NT2/D1 (cell line): ENCODE measurements around the gene MTG1.
A peak's percentile ranks its signal among the peaks of the same experiment; 100 is the strongest.

ENCODE experiments used
- DNase-seq: peaks from one replicate; pipeline ENCODE4 v3.0.0-alpha.2; 2011; ENCODE audit warnings: low read depth, low spot score
- H3K27me3 ChIP-seq: 2 replicates; pipeline ENCODE4 v1.6.0; 2011; ENCODE audit warnings: mild to moderate bottlenecking; ENCODE audit not compliant: insufficient read length, insufficient read depth
- H3K36me3 ChIP-seq: 2 replicates; pipeline ENCODE4 v1.6.1; 2011; ENCODE audit warnings: mild to moderate bottlenecking, low read length, mixed read lengths; ENCODE audit not compliant: insufficient read depth, insufficient read length
- H3K4me1 ChIP-seq: 2 replicates; pipeline ENCODE4 v1.5.1; 2011; ENCODE audit not compliant: insufficient read depth, insufficient read length
- H3K4me3 ChIP-seq: 2 replicates; pipeline ENCODE4 v1.5.1; 2011; ENCODE audit warnings: low read depth; ENCODE audit not compliant: insufficient read length
- H3K9ac ChIP-seq: 2 replicates; pipeline ENCODE4 v1.6.0; 2011; ENCODE audit warnings: low read depth; ENCODE audit not compliant: insufficient read length
- H3K9me3 ChIP-seq: 2 replicates; pipeline ENCODE4 v1.5.1; 2011; ENCODE audit warnings: mild to moderate bottlenecking, low read length; ENCODE audit not compliant: insufficient read depth
- SUZ12 ChIP-seq: IDR thresholded peaks from 2 replicates; pipeline ENCODE4 v1.6.1; 2011; ENCODE audit not compliant: insufficient read length, insufficient read depth; ENCODE audit errors: extremely low read depth
- YY1 ChIP-seq: IDR thresholded peaks from 2 replicates; pipeline ENCODE4 v1.6.1; 2011; ENCODE audit not compliant: insufficient read length, insufficient read depth
- ZNF274 ChIP-seq: IDR thresholded peaks from 2 replicates; pipeline ENCODE4 v1.6.1; 2011; ENCODE audit warnings: mild to moderate bottlenecking, low read depth, low read length

Gene MTG1

GRCh38 chr10:133394064-133394663 lies at the start of gene MTG1:
TSS of gene MTG1 (plus strand) at chr10:133394157. CDS start at chr10:133394221, 64 bp downstream.
- peak within 1 kb of the TSS; percentile 96 for H3K9ac ChIP-seq
- DNase-seq, result peak; percentile 81
- peaks cover 2% of the 10 kb centered on the region for H3K4me1 ChIP-seq
- TF ChIP-seq SUZ12, result no peak
- TF ChIP-seq YY1, result peak; percentile 27
- H3K9me3 ChIP-seq, result no peaks in the 10 kb centered on the region
- peaks cover 34% of the 10 kb centered on the region for H3K36me3 ChIP-seq
- no peaks in the 10 kb centered on the region for H3K27me3 ChIP-seq
- H3K4me3 ChIP-seq, result peak within 1 kb of the TSS; percentile 86

- Histone ChIP-seq H3K27me3 (peaks cover 9% of the 10 kb centered on the region), H3K4me3 (no peak overlapping the region), H3K4me1 (peaks cover 9% of the 10 kb centered on the region), H3K36me3 (no peaks in the 10 kb centered on the region), H3K9me3 (no peaks in the 10 kb centered on the region), H3K9ac (no peak overlapping the region)
- TF ChIP-seq YY1 (no peak), SUZ12 (no peak), ZNF274 (no peak)
- no peak for DNase-seq
Measured at GRCh38 chr10:133344236-133344635, 49.7 kb upstream of the MTG1 start.

- Histone ChIP-seq H3K9ac (no peak overlapping the region), H3K9me3 (no peaks in the 10 kb centered on the region), H3K4me1 (peaks cover 15% of the 10 kb centered on the region), H3K4me3 (no peak overlapping the region), H3K27me3 (no peaks in the 10 kb centered on the region), H3K36me3 (no peaks in the 10 kb centered on the region)
- no peak for TF ChIP-seq YY1
- TF ChIP-seq SUZ12, result no peak
- TF ChIP-seq ZNF274, result no peak
- DNase-seq, result no peak
Measured at GRCh38 chr10:133346413-133346812, 47.5 kb upstream of the MTG1 start.

- H3K4me3 ChIP-seq, result no peak overlapping the region
- H3K4me1 ChIP-seq, result peaks cover 15% of the 10 kb centered on the region
- no peaks in the 10 kb centered on the region for H3K9me3 ChIP-seq
- H3K27me3 ChIP-seq, result no peaks in the 10 kb centered on the region
- DNase-seq, result no peak
- TF ChIP-seq SUZ12, result no peak
- no peak for TF ChIP-seq YY1
- no peak for TF ChIP-seq ZNF274
- no peaks in the 10 kb centered on the region for H3K36me3 ChIP-seq
- no peak overlapping the region for H3K9ac ChIP-seq
Measured at GRCh38 chr10:133347710-133348517, 46.0 kb upstream of the MTG1 start.

GRCh38 chr10:133349160-133349568 lies 44.8 kb upstream of the MTG1 start:
- Histone ChIP-seq H3K4me1 (peaks cover 11% of the 10 kb centered on the region), H3K36me3 (peaks cover 8% of the 10 kb centered on the region), H3K4me3 (no peak overlapping the region), H3K27me3 (no peaks in the 10 kb centered on the region), H3K9me3 (no peaks in the 10 kb centered on the region), H3K9ac (no peak overlapping the region)
- DNase-seq, result no peak
- no peak for TF ChIP-seq YY1
- TF ChIP-seq ZNF274, result no peak
- TF ChIP-seq SUZ12, result no peak

GRCh38 chr10:133349577-133350011 lies 44.4 kb upstream of the MTG1 start:
- Histone ChIP-seq H3K9ac (no peak overlapping the region), H3K36me3 (peaks cover 13% of the 10 kb centered on the region), H3K9me3 (no peaks in the 10 kb centered on the region), H3K4me1 (peaks cover 11% of the 10 kb centered on the region), H3K4me3 (no peak overlapping the region), H3K27me3 (no peaks in the 10 kb centered on the region)
- TF ChIP-seq SUZ12 (no peak), YY1 (no peak), ZNF274 (no peak)
- no peak for DNase-seq

- H3K4me1 ChIP-seq, result peaks cover 11% of the 10 kb centered on the region
Measured at GRCh38 chr10:133350283-133350949, 43.5 kb upstream of the MTG1 start.

More at GRCh38 chr10:133350283-133350949, 43.5 kb upstream of the MTG1 start:
- TF ChIP-seq YY1 (no peak), ZNF274 (no peak), SUZ12 (no peak)
- no peaks in the 10 kb centered on the region for H3K9me3 ChIP-seq
- no peak overlapping the region for H3K9ac ChIP-seq
- H3K27me3 ChIP-seq, result no peaks in the 10 kb centered on the region
- DNase-seq, result no peak
- H3K4me3 ChIP-seq, result no peak overlapping the region
- peaks cover 20% of the 10 kb centered on the region for H3K36me3 ChIP-seq
